SK-MEL-5 (cell line): ENCODE results near the gene KREMEN1. TPM values are rescaled to one million over a fixed set of nuclear protein-coding genes. Genes with fewer than 3 reads are reported as not detected.

ENCODE experiments used
- DNase-seq: peaks from one replicate; pipeline ENCODE4 v3.0.0-alpha.2; 2016; ENCODE audit warnings: low read depth, low spot score
- in situ Hi-C: cut with HindIII; loops from 2 replicates; pipeline ENCODE4 v1.10.0; 2016; ENCODE audit warnings: low sequenced_read_pairs, high pct_unique_total_duplicates, low pct_unique_long_range_greater_than_20kb
- total RNA-seq: library from RNA; depleted of rRNA; stranded (reverse); fragments of >200 nt; shearing (Covaris generic); gene quantifications from 2 replicates; pipeline ENCODE4 v1.2.3, GENCODE V29; 2014

Gene KREMEN1
- total RNA-seq, 1 experiment from 2014 or later = 23.5 TPM

- DNase-seq = no peak
- in situ Hi-C loops = no loop called here
Observed at GRCh38 chr22:29043906-29044575, 28.8 kb upstream of the KREMEN1 start.

- in situ Hi-C loops = no loop called here
- no peak for DNase-seq
Observed at GRCh38 chr22:29044657-29045176, 28.1 kb upstream of the KREMEN1 start.

GRCh38 chr22:29048822-29049654, 23.8 kb upstream of the KREMEN1 start:
- no peak for DNase-seq
- in situ Hi-C loops = no loop called here

GRCh38 chr22:29049655-29050263, 23.1 kb upstream of the KREMEN1 start:
- DNase-seq = no peak
- in situ Hi-C loops = no loop called here

GRCh38 chr22:29050457-29050856, 22.4 kb upstream of the KREMEN1 start:
- in situ Hi-C loops = no loop called here
- DNase-seq = no peak

- no peak for DNase-seq
- in situ Hi-C loops = no loop called here
Observed at GRCh38 chr22:29053048-29053702, 19.7 kb upstream of the KREMEN1 start.

- in situ Hi-C loops = no loop called here
- DNase-seq = no peak
Observed at GRCh38 chr22:29054251-29054767, 18.5 kb upstream of the KREMEN1 start.

GRCh38 chr22:29055192-29055830, 17.5 kb upstream of the KREMEN1 start:
- no peak for DNase-seq
- in situ Hi-C loops = no loop called here

- in situ Hi-C loops = no loop called here
- DNase-seq = no peak
Observed at GRCh38 chr22:29056472-29056871, 16.4 kb upstream of the KREMEN1 start.

GRCh38 chr22:29060251-29060869, 12.5 kb upstream of the KREMEN1 start:
- in situ Hi-C loops = no loop called here
- DNase-seq = no peak

- in situ Hi-C loops = no loop called here
Observed at GRCh38 chr22:29060931-29061330, 11.9 kb upstream of the KREMEN1 start.

GRCh38 chr22:29061773-29062172, 11.1 kb upstream of the KREMEN1 start, which contains the start of gene C22orf31:
C22orf31 (minus strand) TSS chr22:29061831; CDS start chr22:29061792, 39 bp downstream.
- no peak for DNase-seq
- in situ Hi-C loops = no loop called here

More at GRCh38 chr22:29060931-29061330, 11.9 kb upstream of the KREMEN1 start:
- no peak for DNase-seq

GRCh38 chr22:29062286-29062821, 10.5 kb upstream of the KREMEN1 start:
- DNase-seq = peak; percentile 57
- in situ Hi-C loops = no loop called here

- in situ Hi-C loops = no loop called here
Observed at GRCh38 chr22:29065468-29066190, 7.2 kb upstream of the KREMEN1 start.

GRCh38 chr22:29069463-29069862, 3.4 kb upstream of the KREMEN1 start:
- no peak for DNase-seq
- in situ Hi-C loops = no loop called here

More at GRCh38 chr22:29065468-29066190, 7.2 kb upstream of the KREMEN1 start:
- no peak for DNase-seq

GRCh38 chr22:29070490-29070889, 2.3 kb upstream of the KREMEN1 start:
- DNase-seq = no peak
- in situ Hi-C loops = no loop called here
